Measurements from ENCODE around the gene TUBAL3.

TUBAL3 gene

DNA sequence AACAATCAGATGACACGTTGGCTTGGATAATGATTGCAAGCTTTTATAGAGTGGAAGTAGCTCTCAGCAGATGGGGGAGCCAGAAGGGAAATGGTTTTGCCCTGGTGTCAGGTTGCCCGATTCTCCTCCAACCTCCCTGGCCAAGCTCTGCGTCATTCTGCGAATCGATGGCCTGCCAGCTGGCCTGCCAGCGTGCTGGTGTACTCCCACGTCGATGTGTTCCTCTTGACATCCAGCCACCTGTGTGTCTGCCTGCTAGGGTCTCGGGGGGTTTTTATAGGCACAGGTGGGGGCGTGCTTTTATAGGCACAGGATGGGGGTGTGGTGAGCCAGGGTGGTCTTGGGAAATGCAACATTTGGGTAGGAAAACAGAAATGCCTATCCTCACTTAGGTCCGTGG lies 12.4 kb upstream of the TUBAL3 start:
- ChIA-PET POLR2A (no interaction called here), CTCF (interaction anchor here (0.7 to 1.4 kb wide), 3 partner anchors 17 to 567 kb away, joined by 3 read pairs; no protein-coding TSS in a partner anchor)
- H3K4me3 ChIP-seq (ENCODE audit: low read depth, low read length), result no peak overlapping the region
- no peaks in the 10 kb centered on the region for H3K9me3 ChIP-seq (ENCODE audit: control insufficient read depth, insufficient read depth, low read depth, low read length)
- H3K27ac ChIP-seq (ENCODE audit: extremely low read depth, low read depth, low read length), result no peak overlapping the region
- H3K4me1 ChIP-seq (ENCODE audit: control insufficient read depth, insufficient read depth, low read length), result peaks cover 2% of the 10 kb centered on the region; the same call in 1 of the 2 replicates
- peaks cover 0 to 6% of the 10 kb centered on the region in 2 experiments; a peak in 1 of 3 replicates for H3K36me3 ChIP-seq (ENCODE audit: control insufficient read depth in 2 of 2, insufficient read depth in 1 of 2, low read length in 2 of 2)
- no peak for TF ChIP-seq ZNF692 (tag by site-specific recombination; IDR thresholded peaks at IDR 0.05)
- TF ChIP-seq ZFP37 (tag by site-specific recombination; IDR thresholded peaks at IDR 0.05), result no peak
- TF ChIP-seq ZBTB11 (tag by site-specific recombination; conservative IDR thresholded peaks at IDR 0.05; ENCODE audit: low read depth), result no peak
- TF ChIP-seq, protein P1, sequence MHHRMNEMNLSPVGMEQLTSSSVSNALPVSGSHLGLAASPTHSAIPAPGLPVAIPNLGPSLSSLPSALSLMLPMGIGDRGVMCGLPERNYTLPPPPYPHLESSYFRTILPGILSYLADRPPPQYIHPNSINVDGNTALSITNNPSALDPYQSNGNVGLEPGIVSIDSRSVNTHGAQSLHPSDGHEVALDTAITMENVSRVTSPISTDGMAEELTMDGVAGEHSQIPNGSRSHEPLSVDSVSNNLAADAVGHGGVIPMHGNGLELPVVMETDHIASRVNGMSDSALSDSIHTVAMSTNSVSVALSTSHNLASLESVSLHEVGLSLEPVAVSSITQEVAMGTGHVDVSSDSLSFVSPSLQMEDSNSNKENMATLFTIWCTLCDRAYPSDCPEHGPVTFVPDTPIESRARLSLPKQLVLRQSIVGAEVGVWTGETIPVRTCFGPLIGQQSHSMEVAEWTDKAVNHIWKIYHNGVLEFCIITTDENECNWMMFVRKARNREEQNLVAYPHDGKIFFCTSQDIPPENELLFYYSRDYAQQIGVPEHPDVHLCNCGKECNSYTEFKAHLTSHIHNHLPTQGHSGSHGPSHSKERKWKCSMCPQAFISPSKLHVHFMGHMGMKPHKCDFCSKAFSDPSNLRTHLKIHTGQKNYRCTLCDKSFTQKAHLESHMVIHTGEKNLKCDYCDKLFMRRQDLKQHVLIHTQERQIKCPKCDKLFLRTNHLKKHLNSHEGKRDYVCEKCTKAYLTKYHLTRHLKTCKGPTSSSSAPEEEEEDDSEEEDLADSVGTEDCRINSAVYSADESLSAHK (tag by site-specific recombination; IDR thresholded peaks at IDR 0.05), result no peak
- TF ChIP-seq ZBTB1 (tag by site-specific recombination; IDR thresholded peaks at IDR 0.05), result no peak
- TF ChIP-seq ZBTB7A (tag by site-specific recombination; IDR thresholded peaks at IDR 0.05; ENCODE audit: low read depth), result no peak
- TF ChIP-seq ZNF274 (IDR thresholded peaks at IDR 0.05; ENCODE audit: low read length), result no peak
- no peak for TF ChIP-seq ZNF274 (tag by site-specific recombination; IDR thresholded peaks at IDR 0.05; ENCODE audit: borderline replicate concordance)

DNA sequence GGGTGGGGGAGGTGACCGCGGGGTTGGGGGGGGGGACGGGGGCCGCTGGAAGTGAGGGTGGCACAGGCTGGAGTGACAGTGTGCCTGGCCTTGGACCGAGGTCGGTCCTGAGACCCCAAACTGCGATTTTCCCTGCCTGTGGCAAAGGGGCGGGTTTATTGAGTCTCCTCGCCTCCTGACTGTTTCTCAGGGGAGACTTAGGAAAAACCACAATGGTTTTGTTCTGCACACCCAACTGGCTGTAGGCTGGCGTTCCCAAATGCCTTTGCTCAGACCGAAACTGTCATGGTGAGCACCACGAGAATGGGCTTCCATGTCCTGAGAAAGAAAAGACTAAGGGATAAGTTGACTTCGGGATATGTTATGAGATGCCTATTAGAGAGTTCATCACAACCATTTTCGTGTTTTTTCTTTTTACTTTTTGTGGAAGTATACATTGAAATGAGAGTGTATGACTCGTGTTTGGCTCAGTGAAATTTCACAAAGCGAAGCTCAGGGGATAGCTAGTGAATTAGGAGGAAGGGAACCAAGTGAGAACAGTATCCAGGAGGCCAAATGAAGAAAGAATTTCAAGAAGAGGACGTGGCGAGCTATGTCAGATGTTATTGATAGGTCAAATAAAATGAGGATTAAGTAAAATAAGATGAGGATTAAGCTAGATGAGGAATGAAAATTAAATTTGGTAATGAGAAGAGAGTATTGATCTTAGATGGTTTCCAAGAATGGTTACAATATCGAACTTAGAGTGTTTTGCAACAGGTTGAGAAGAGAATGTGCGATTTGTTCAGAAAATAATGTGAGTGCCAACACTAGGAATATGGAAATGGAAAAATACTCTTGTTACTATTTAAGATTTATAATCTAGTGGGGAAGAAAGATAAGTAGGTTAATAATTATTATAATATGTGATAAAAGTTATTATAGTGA lies 8.6 kb upstream of the TUBAL3 start:
- CTCF ChIA-PET, result no interaction called here

More for the DNA sequence above, 8.6 kb upstream of the TUBAL3 start:
- Histone ChIP-seq H3K4me1 (ENCODE audit: control insufficient read depth, insufficient read depth, low read length) (peaks cover 3% of the 10 kb centered on the region; the same call in 1 of the 2 replicates), H3K36me3 (ENCODE audit: control insufficient read depth in 2 of 2, insufficient read depth in 1 of 2, low read length in 2 of 2) (peaks cover 0 to 6% of the 10 kb centered on the region in 2 experiments; a peak in 1 of 3 replicates), H3K4me3 (ENCODE audit: low read depth, low read length) (peak overlapping the region; percentile 97), H3K27ac (ENCODE audit: extremely low read depth, low read depth, low read length) (no peak overlapping the region), H3K9me3 (ENCODE audit: control insufficient read depth, insufficient read depth, low read depth, low read length) (no peaks in the 10 kb centered on the region)
- TF ChIP-seq PRDM1 (tag by site-specific recombination; IDR thresholded peaks at IDR 0.05) (peak; percentile 83), GLIS1 (tag by site-specific recombination; IDR thresholded peaks at IDR 0.05) (no peak), ZNF707 (tag by site-specific recombination; IDR thresholded peaks at IDR 0.05) (no peak), IKZF3 (tag by site-specific recombination; IDR thresholded peaks at IDR 0.05) (0 out of 2 replicates have a peak, but pooled peaks have one; percentile 45), SCRT2 (tag by site-specific recombination; IDR thresholded peaks at IDR 0.05) (peak; percentile 91), ZFHX2 (tag by site-specific recombination; conservative IDR thresholded peaks at IDR 0.05) (no peak), BCL6B (tag by site-specific recombination; IDR thresholded peaks at IDR 0.05) (no peak), SCRT1 (tag by site-specific recombination; IDR thresholded peaks at IDR 0.05; ENCODE audit: borderline replicate concordance) (peak; percentile 76; the same call in 1 of the 2 replicates), ZNF76 (tag by site-specific recombination; IDR thresholded peaks at IDR 0.05; ENCODE audit: borderline replicate concordance, low read depth) (peak; percentile 11; the same call in 1 of the 2 replicates)
- TF ChIP-seq, protein P1 (tag by site-specific recombination; IDR thresholded peaks at IDR 0.05), result peak; percentile 90
- POLR2A ChIA-PET, result interaction anchor here (0.5 to 1.1 kb wide), 3 partner anchors 17 to 33 kb away, joined by 3 to 4 read pairs (median 3); no protein-coding TSS in a partner anchor
